Neuronal stem cell (in vitro differentiated cells): Measurements from ENCODE around the gene ABLIM1.
A peak's percentile ranks its signal among the peaks of the same experiment; 100 is the strongest.

ENCODE experiments used
- DNase-seq: peaks from one replicate; pipeline ENCODE4 v3.0.0-alpha.2; 2013; ENCODE audit warnings: low spot score
- H2AFZ ChIP-seq: one replicate; pipeline ENCODE4 v1.6.1; 2013; ENCODE audit warnings: mild to moderate bottlenecking, low read length, inconsistent platforms
- H2AK5ac ChIP-seq: 2 replicates; pipeline ENCODE4 v1.6.1; 2013; ENCODE audit warnings: low read depth, mild to moderate bottlenecking, inconsistent platforms, low read length, moderate library complexity, mixed read lengths
- H2BK120ac ChIP-seq: 2 replicates; pipeline ENCODE4 v1.6.1; 2013; ENCODE audit warnings: low read depth, mild to moderate bottlenecking, inconsistent platforms, low read length, moderate library complexity, mixed read lengths
- H2BK12ac ChIP-seq: one replicate; pipeline ENCODE4 v1.6.1; 2013; ENCODE audit warnings: low read length, inconsistent platforms
- H2BK15ac ChIP-seq: 2 replicates; pipeline ENCODE4 v1.6.1; 2013; ENCODE audit warnings: mild to moderate bottlenecking, low read length, inconsistent platforms, mixed read lengths
- H2BK5ac ChIP-seq: one replicate; pipeline ENCODE4 v1.6.1; 2013; ENCODE audit warnings: inconsistent platforms, mild to moderate bottlenecking, low read length, moderate library complexity
- H3K14ac ChIP-seq: one replicate; pipeline ENCODE4 v1.6.1; 2013; ENCODE audit warnings: low read length, inconsistent platforms
- H3K18ac ChIP-seq: 2 replicates; pipeline ENCODE4 v1.6.1; 2013; ENCODE audit warnings: low read length, inconsistent platforms
- H3K23ac ChIP-seq: 2 replicates; pipeline ENCODE4 v1.6.1; 2013; ENCODE audit warnings: low read depth, mild to moderate bottlenecking, mixed read lengths, low read length, inconsistent platforms; ENCODE audit not compliant: poor library complexity
- H3K27ac ChIP-seq: replicated peaks from 3 replicates; pipeline ENCODE4 v1.5.1; 2013; ENCODE audit warnings: low read length, inconsistent platforms
- H3K27me3 ChIP-seq, 3 experiments: 2 replicates each; pipeline ENCODE4 v1.6.1; 2013; ENCODE audit warnings: low read length in 3 of 3, mild to moderate bottlenecking in 2 of 3, inconsistent platforms in 1 of 3, low read depth in 1 of 3, mixed read lengths in 1 of 3, moderate library complexity in 1 of 3; ENCODE audit not compliant: control insufficient read depth in 3 of 3, insufficient read depth in 3 of 3
- H3K36me3 ChIP-seq, 2 donors: replicated peaks in 1 of 2; 2 replicates each; pipeline ENCODE4 v1.6.1; 2013; ENCODE audit warnings: low read length in 2 of 2; ENCODE audit not compliant: control insufficient read depth in 2 of 2, insufficient read depth in 2 of 2
- H3K4ac ChIP-seq: 2 replicates; pipeline ENCODE4 v1.6.1; 2013; ENCODE audit warnings: inconsistent platforms, mild to moderate bottlenecking, low read length, moderate library complexity
- H3K4me1 ChIP-seq, 2 donors: 1 replicate in 1 of 2; 2 replicates in 1 of 2; pipeline ENCODE4 v1.6.1; 2013; ENCODE audit warnings: low read length in 2 of 2, low read depth in 1 of 2; ENCODE audit not compliant: control insufficient read depth in 2 of 2, insufficient read depth in 1 of 2
- H3K4me2 ChIP-seq: one replicate; pipeline ENCODE4 v1.6.1; 2013; ENCODE audit warnings: mild to moderate bottlenecking, low read length, inconsistent platforms; ENCODE audit not compliant: insufficient read depth, poor library complexity, severe bottlenecking
- H3K4me3 ChIP-seq, 2 donors: 2 replicates each; pipeline ENCODE4 v1.5.1; 2013; ENCODE audit warnings: low read length in 2 of 2, mild to moderate bottlenecking in 2 of 2, inconsistent platforms in 1 of 2, moderate library complexity in 1 of 2
- H3K79me1 ChIP-seq: one replicate; pipeline ENCODE4 v1.6.1; 2013; ENCODE audit warnings: low read depth, mild to moderate bottlenecking, inconsistent platforms, low read length, moderate library complexity
- H3K9ac ChIP-seq: one replicate; pipeline ENCODE4 v1.6.1; 2013; ENCODE audit warnings: mild to moderate bottlenecking, low read depth, low read length, inconsistent platforms; ENCODE audit not compliant: poor library complexity
- H3K9me3 ChIP-seq, 2 donors: replicated peaks in 1 of 2; 2 replicates each; pipeline versions ENCODE3 to v1.6.1; 2013; ENCODE audit warnings: low read length in 2 of 2, mild to moderate bottlenecking in 2 of 2, inconsistent platforms in 1 of 2, low read depth in 1 of 2, mixed read lengths in 1 of 2, moderate library complexity in 1 of 2; ENCODE audit not compliant: control insufficient read depth in 2 of 2, insufficient read depth in 1 of 2
- H4K8ac ChIP-seq: one replicate; pipeline ENCODE4 v1.6.1; 2013; ENCODE audit warnings: low read depth, mild to moderate bottlenecking, inconsistent platforms, low read length, moderate library complexity
- H4K91ac ChIP-seq: one replicate; pipeline ENCODE4 v1.6.1; 2013; ENCODE audit warnings: low read length, low read depth, mild to moderate bottlenecking, inconsistent platforms; ENCODE audit not compliant: poor library complexity
- WGBS, 2 donors: extraction: QIAGEN DNeasy Blood & Tissue Kit; methylation state at CpG; one replicate each; pipeline ENCODE4 v1.1.7; 2013; ENCODE audit warnings: missing lambda C conversion rate in 2 of 2, mixed read lengths in 1 of 2; ENCODE audit not compliant: insufficient read length in 2 of 2, insufficient replicate concordance in 1 of 2; ENCODE audit errors: extremely low coverage in 2 of 2; 5-methylcytosine and 5-hydroxymethylcytosine counted together

Gene ABLIM1

GRCh38 chr10:114678336-114678735 is 20.3 kb upstream of the ABLIM1 start:
- Histone ChIP-seq H3K4ac (no peak overlapping the region), H2AFZ (peak overlapping the region; percentile 34), H4K8ac (no peak overlapping the region), H2BK15ac (no peak overlapping the region), H3K18ac (no peak overlapping the region), H2AK5ac (no peak overlapping the region), H3K23ac (no peak overlapping the region), H3K79me1 (peaks cover 2% of the 10 kb centered on the region), H3K4me2 (no peak overlapping the region), H4K91ac (no peak overlapping the region), H3K36me3 (no peaks in the 10 kb centered on the region), H3K4me1 (peaks cover 1 to 21% of the 10 kb centered on the region in 2 donors), H2BK12ac (no peak overlapping the region), H3K9ac (no peak overlapping the region), H3K9me3 (no peaks in the 10 kb centered on the region), H3K27me3 (no peaks in the 10 kb centered on the region), H2BK120ac (no peak overlapping the region), H2BK5ac (no peak overlapping the region), H3K27ac (no peak overlapping the region), H3K14ac (no peak overlapping the region), H3K4me3 (no peak overlapping the region)
- WGBS, 2 donors, result no CpG with 5 or more reads among the region's 4 CpGs
- DNase-seq, result peak; percentile 24

GRCh38 chr10:114674346-114674745 is 16.3 kb upstream of the ABLIM1 start:
- no peak overlapping the region for H3K27ac ChIP-seq
- no peak overlapping the region for H4K91ac ChIP-seq
- H3K14ac ChIP-seq, result no peak overlapping the region
- H2BK15ac ChIP-seq, result no peak overlapping the region
- H3K4me1 ChIP-seq, result peaks cover 0 to 12% of the 10 kb centered on the region in 2 donors
- H3K79me1 ChIP-seq, result peaks cover 2% of the 10 kb centered on the region
- no peak overlapping the region for H2BK5ac ChIP-seq
- H3K18ac ChIP-seq, result no peak overlapping the region
- H2BK12ac ChIP-seq, result no peak overlapping the region
- H3K4ac ChIP-seq, result no peak overlapping the region
- no peak overlapping the region for H3K4me3 ChIP-seq
- no peak overlapping the region for H4K8ac ChIP-seq
- no peaks in the 10 kb centered on the region for H3K36me3 ChIP-seq
- no peak overlapping the region for H3K4me2 ChIP-seq
- no peak overlapping the region for H2AFZ ChIP-seq
- no peak for DNase-seq
- no peak overlapping the region for H3K9ac ChIP-seq
- no peak overlapping the region for H2BK120ac ChIP-seq
- no peaks in the 10 kb centered on the region for H3K27me3 ChIP-seq
- WGBS, 2 donors, result no CpG with 5 or more reads among the region's 4 CpGs
- H3K9me3 ChIP-seq, result no peaks in the 10 kb centered on the region
- no peak overlapping the region for H3K23ac ChIP-seq
- no peak overlapping the region for H2AK5ac ChIP-seq

- no peak overlapping the region for H2AFZ ChIP-seq
- H3K23ac ChIP-seq, result no peak overlapping the region
- H3K18ac ChIP-seq, result no peak overlapping the region
- H2BK5ac ChIP-seq, result no peak overlapping the region
- H2AK5ac ChIP-seq, result no peak overlapping the region
- H3K79me1 ChIP-seq, result no peaks in the 10 kb centered on the region
- H3K14ac ChIP-seq, result no peak overlapping the region
- no peak overlapping the region for H3K4ac ChIP-seq
- no peaks in the 10 kb centered on the region for H3K27me3 ChIP-seq
- no peak overlapping the region for H3K27ac ChIP-seq
- no peak overlapping the region for H3K9ac ChIP-seq
- no peak for DNase-seq
- H3K9me3 ChIP-seq, result peaks cover 2 to 3% of the 10 kb centered on the region in 2 donors
- no peak overlapping the region for H4K8ac ChIP-seq
- no peak overlapping the region for H3K4me2 ChIP-seq
- no peak overlapping the region for H4K91ac ChIP-seq
- H2BK15ac ChIP-seq, result no peak overlapping the region
- no peak overlapping the region for H2BK12ac ChIP-seq
- H3K4me3 ChIP-seq, result no peak overlapping the region
- no peaks in the 10 kb centered on the region for H3K36me3 ChIP-seq
- no CpG with 5 or more reads among the region's 3 CpGs for WGBS, 2 donors
- no peak overlapping the region for H2BK120ac ChIP-seq
- H3K4me1 ChIP-seq, result no peaks in the 10 kb centered on the region
Measured at GRCh38 chr10:114669648-114670047, 11.6 kb upstream of the ABLIM1 start.

DNA sequence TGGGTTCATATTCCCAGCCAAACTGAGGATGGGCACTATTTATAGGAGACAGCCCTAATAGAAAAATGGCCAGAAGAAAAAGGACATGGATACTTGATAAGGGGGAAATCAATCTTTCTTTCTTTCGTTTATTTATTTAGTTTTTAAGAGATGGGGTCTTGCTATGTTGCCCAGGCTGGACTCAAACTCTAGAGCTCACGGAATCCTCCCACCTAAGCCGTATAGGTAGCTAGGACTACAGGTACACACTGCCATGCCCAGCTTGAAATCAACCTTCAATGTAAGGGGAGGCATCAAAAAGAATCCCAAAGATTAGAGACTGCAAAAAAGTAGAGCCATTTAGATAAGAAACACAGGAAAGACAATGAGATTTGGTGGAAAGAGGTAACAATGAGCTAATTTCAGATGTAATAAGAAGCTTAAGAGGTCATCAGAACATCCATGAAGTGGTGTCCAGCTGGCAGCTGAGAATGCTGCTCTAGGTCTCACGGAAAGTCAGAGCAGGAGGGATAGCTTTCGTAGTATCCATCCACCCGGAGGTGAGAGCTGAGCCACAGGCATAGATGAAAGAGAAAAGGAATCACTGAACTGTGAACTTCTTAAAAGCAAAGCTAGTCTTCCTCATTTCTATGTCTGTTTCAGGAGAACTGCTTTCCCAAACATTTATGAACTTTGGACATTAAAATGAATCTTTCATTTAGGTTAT is 10.5 kb upstream of the ABLIM1 start:
- H2AFZ ChIP-seq, result no peak overlapping the region
- no peak overlapping the region for H3K4me3 ChIP-seq
- H3K9ac ChIP-seq, result no peak overlapping the region
- H3K27me3 ChIP-seq, result no peaks in the 10 kb centered on the region
- WGBS, 2 donors, result no CpG with 5 or more reads among the region's 6 CpGs
- H3K23ac ChIP-seq, result no peak overlapping the region
- no peak overlapping the region for H2BK120ac ChIP-seq
- no peak overlapping the region for H3K4me2 ChIP-seq
- peaks cover 0 to 2% of the 10 kb centered on the region in 2 donors for H3K4me1 ChIP-seq
- H3K4ac ChIP-seq, result no peak overlapping the region
- H2AK5ac ChIP-seq, result no peak overlapping the region
- no peak overlapping the region for H2BK12ac ChIP-seq
- no peak overlapping the region for H2BK15ac ChIP-seq
- peaks cover 2 to 3% of the 10 kb centered on the region in 2 donors for H3K9me3 ChIP-seq
- H3K18ac ChIP-seq, result no peak overlapping the region
- H3K14ac ChIP-seq, result no peak overlapping the region
- H3K79me1 ChIP-seq, result no peaks in the 10 kb centered on the region
- no peak overlapping the region for H2BK5ac ChIP-seq
- H4K8ac ChIP-seq, result no peak overlapping the region
- no peak overlapping the region for H3K27ac ChIP-seq
- H4K91ac ChIP-seq, result no peak overlapping the region
- no peak for DNase-seq
- no peaks in the 10 kb centered on the region for H3K36me3 ChIP-seq
